Measurements from ENCODE around the gene IRF5.

The IRF5 gene

DNA sequence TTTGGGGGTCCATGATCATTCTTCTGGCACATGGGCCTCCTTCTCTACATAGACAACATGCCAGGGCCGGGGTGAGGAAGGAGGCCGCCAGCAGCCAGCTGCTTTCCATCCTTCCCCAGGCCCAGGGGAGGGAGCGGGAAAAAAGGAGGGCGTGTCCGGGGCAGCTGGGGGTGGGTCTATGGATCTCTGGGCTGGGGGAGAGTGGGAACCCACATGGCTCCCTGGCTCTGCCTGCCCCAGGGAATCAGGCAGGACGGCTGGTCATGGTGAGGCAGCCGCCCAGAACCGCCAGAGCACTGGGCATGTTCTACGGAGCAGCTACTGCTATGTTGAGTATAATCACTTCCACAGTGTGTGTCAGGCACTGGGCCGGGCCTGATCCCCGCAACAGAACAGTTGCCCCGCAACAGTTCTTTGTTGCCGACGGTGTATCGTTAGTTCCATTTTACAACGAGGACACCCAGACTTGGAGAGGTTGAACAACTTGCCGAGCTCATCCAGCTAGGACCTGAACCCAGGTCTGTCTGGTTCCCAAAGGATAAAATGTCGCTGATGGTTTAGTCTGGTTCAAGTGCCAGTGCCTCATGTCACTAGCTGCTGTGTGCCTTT lies 6.4 kb upstream of the IRF5 start:
- H3K27me3 ChIP-seq (ENCODE audit: insufficient read depth, low read depth), result no peaks in the 10 kb centered on the region
- TF ChIP-seq, protein P1, sequence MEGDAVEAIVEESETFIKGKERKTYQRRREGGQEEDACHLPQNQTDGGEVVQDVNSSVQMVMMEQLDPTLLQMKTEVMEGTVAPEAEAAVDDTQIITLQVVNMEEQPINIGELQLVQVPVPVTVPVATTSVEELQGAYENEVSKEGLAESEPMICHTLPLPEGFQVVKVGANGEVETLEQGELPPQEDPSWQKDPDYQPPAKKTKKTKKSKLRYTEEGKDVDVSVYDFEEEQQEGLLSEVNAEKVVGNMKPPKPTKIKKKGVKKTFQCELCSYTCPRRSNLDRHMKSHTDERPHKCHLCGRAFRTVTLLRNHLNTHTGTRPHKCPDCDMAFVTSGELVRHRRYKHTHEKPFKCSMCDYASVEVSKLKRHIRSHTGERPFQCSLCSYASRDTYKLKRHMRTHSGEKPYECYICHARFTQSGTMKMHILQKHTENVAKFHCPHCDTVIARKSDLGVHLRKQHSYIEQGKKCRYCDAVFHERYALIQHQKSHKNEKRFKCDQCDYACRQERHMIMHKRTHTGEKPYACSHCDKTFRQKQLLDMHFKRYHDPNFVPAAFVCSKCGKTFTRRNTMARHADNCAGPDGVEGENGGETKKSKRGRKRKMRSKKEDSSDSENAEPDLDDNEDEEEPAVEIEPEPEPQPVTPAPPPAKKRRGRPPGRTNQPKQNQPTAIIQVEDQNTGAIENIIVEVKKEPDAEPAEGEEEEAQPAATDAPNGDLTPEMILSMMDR (conservative IDR thresholded peaks at IDR 0.05; ENCODE audit: low read depth, low read length), result no peak
- H3K4me3 ChIP-seq (IDR thresholded peaks at IDR 0.05; ENCODE audit: insufficient read depth, low read depth, low read length), result no peak overlapping the region

DNA sequence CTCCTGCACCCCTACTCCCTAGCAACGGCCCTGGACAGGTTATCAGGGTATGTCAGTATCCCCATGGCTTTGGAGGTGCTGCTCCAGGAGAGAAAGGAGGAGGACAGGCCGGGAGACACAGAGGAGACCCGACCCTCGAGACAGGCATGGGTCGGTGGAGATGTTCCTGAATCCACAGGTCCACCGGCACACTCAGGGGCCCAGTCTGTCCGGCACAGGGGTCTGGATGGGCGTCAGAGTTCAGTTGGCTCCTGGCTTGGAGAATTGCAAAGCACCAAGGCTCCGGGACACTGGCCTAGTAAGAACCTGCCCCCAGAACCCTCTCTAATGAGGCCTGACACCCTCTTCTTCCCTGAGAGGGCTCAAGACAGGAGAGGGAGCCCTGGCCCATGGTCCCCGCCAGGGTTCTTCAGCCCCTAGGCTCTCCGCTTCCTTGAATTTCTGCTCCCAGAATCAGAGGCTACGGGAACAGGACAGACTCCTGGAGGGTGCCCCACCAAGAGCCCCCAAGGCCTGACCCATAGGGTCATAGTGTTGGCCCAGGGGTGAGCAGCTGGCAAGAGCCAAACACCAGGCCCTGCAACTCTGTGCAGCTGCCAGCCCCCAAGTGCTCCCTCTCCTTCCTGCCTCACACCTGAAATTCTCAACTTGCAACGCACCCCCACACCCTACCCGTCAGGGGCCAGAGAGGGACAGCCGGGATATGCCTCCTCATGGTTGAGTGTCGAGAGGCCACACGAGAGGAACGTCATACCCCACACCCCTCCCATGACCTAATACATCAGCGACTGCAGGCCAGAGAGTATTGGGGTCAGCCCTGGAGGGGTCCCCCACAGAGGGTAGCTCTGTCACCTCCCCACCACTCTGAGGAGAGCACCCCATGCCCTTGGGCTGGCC lies 5.5 kb upstream of the IRF5 start:
- Histone ChIP-seq H3K4me3 (IDR thresholded peaks at IDR 0.05; ENCODE audit: insufficient read depth, low read depth, low read length) (no peak overlapping the region), H3K27me3 (ENCODE audit: insufficient read depth, low read depth) (no peaks in the 10 kb centered on the region), H3K36me3 (ENCODE audit: insufficient read depth) (no peaks in the 10 kb centered on the region), H3K4me1 (ENCODE audit: low read depth, poor library complexity, severe bottlenecking) (peaks cover 32% of the 10 kb centered on the region), H3K4me2 (peak overlapping the region; percentile 87), H3K79me2 (ENCODE audit: insufficient read depth, low read depth) (no peaks in the 10 kb centered on the region), H3K27ac (no peak overlapping the region), H2AFZ (ENCODE audit: low read depth) (peak overlapping the region; percentile 71; the same call in 1 of the 2 replicates), H4K20me1 (ENCODE audit: insufficient read depth) (no peaks in the 10 kb centered on the region), H3K9ac (peak overlapping the region; percentile 67; the same call in 1 of the 2 replicates)
- TF ChIP-seq, protein P1 (conservative IDR thresholded peaks at IDR 0.05; ENCODE audit: low read depth, low read length), result no peak

More for the DNA sequence above, 6.4 kb upstream of the IRF5 start:
- Histone ChIP-seq H3K4me1 (ENCODE audit: low read depth, poor library complexity, severe bottlenecking) (peaks cover 26% of the 10 kb centered on the region), H2AFZ (ENCODE audit: low read depth) (no peak overlapping the region), H3K4me2 (no peak overlapping the region), H3K27ac (no peak overlapping the region), H3K79me2 (ENCODE audit: insufficient read depth, low read depth) (no peaks in the 10 kb centered on the region), H3K36me3 (ENCODE audit: insufficient read depth) (no peaks in the 10 kb centered on the region), H3K9ac (no peak overlapping the region), H4K20me1 (ENCODE audit: insufficient read depth) (no peaks in the 10 kb centered on the region)

DNA sequence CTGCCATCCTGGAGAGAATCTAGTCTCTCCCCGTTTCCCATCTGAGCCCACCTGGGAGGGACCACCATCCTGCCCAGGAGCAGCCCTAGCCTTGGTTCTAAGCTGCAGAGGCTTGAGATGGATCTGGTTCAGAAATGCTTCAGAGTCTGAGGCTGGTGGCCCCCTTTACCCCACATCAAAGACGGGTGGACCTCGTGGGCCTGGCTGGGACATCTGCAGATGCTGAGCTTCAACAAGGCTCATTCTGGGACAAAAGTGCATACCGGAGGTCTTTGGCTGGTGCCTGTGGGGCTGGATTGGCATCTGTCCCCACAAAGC lies 4.9 kb upstream of the IRF5 start:
- no peak overlapping the region for H3K4me3 ChIP-seq (IDR thresholded peaks at IDR 0.05; ENCODE audit: insufficient read depth, low read depth, low read length)
- H3K27ac ChIP-seq, result peak overlapping the region; percentile 57
- H3K9ac ChIP-seq, result peak overlapping the region; percentile 67; the same call in 1 of the 2 replicates
- H2AFZ ChIP-seq (ENCODE audit: low read depth), result peak overlapping the region; percentile 71
- H3K79me2 ChIP-seq (ENCODE audit: insufficient read depth, low read depth), result no peaks in the 10 kb centered on the region
- TF ChIP-seq, protein P1 (conservative IDR thresholded peaks at IDR 0.05; ENCODE audit: low read depth, low read length), result no peak
- H3K4me2 ChIP-seq, result peak overlapping the region; percentile 87
- no peaks in the 10 kb centered on the region for H3K36me3 ChIP-seq (ENCODE audit: insufficient read depth)
- H3K4me1 ChIP-seq (ENCODE audit: low read depth, poor library complexity, severe bottlenecking), result peaks cover 37% of the 10 kb centered on the region
- H3K27me3 ChIP-seq (ENCODE audit: insufficient read depth, low read depth), result no peaks in the 10 kb centered on the region
- no peaks in the 10 kb centered on the region for H4K20me1 ChIP-seq (ENCODE audit: insufficient read depth)

DNA sequence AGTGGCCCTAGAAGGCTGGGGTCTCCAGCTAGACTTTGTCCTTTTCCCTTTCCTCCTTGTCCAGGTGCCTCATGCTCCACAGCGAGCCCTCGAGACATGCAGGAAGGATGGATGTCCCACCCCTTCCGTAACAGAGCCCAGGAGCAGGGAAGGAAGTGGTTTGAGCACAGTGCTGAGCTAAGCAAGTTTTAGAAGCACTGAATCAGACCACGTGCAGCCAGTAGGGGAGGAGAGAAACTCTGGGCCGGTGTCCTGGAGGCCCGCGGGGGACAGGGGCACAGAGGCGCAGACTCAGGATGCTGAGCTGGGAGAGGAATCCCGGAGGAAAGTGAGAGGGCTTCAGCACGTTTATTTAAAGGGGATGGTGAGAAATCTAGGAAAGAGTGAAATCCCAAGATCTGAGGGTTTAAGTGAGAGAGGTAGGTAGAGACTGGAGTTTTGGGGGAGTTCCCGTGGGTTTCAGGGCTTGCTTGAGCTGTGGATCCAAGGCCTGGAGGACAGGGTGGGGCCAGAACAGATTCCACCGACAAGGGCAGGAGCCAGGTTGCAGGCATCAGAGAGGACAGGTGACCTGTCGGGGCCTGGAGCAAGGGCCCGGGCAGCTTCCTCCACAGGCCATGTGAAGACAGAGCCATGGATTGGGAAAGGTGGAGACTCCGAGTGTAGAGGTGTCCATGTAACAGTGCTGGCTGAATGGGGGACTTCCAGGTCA lies 4.4 kb upstream of the IRF5 start:
- Histone ChIP-seq H3K9ac (peak overlapping the region; percentile 67), H2AFZ (ENCODE audit: low read depth) (peak overlapping the region; percentile 71), H3K27ac (peak overlapping the region; percentile 57), H3K4me1 (ENCODE audit: low read depth, poor library complexity, severe bottlenecking) (peaks cover 37% of the 10 kb centered on the region), H3K79me2 (ENCODE audit: insufficient read depth, low read depth) (no peaks in the 10 kb centered on the region), H4K20me1 (ENCODE audit: insufficient read depth) (no peaks in the 10 kb centered on the region), H3K4me2 (peak overlapping the region; percentile 87), H3K27me3 (ENCODE audit: insufficient read depth, low read depth) (no peaks in the 10 kb centered on the region), H3K4me3 (IDR thresholded peaks at IDR 0.05; ENCODE audit: insufficient read depth, low read depth, low read length) (no peak overlapping the region), H3K36me3 (ENCODE audit: insufficient read depth) (no peaks in the 10 kb centered on the region)
- TF ChIP-seq, protein P1 (conservative IDR thresholded peaks at IDR 0.05; ENCODE audit: low read depth, low read length), result no peak

Measured in KMS-11 (cell line).